Ovary (tissue), 9 donors: ENCODE results near the gene DLX6. TPM values are rescaled to one million over a fixed set of nuclear protein-coding genes. Genes with fewer than 3 reads are reported as not detected.

Experiments used
- DNase-seq, 5 donors: peaks; one replicate each; pipeline ENCODE4 v3.0.0-alpha.2; 2019 to 2020
- H3K27ac ChIP-seq, 2 donors: fragments of 200-600 bp; one replicate each; pipeline versions ENCODE4 v1.5.1 to v1.8.0; 2019 to 2022
- H3K27me3 ChIP-seq: fragments of 200-600 bp; one replicate; pipeline ENCODE4 v1.8.0; 2022
- H3K36me3 ChIP-seq: fragments of 200-600 bp; sonication (generic); one replicate; pipeline ENCODE4 v1.5.1; 2019
- H3K4me1 ChIP-seq: one replicate; pipeline ENCODE4 v1.8.1; 2013; ENCODE audit warnings: mild to moderate bottlenecking, moderate library complexity; ENCODE audit not compliant: insufficient read depth
- H3K4me3 ChIP-seq: fragments of 200-600 bp; sonication (generic); one replicate; pipeline ENCODE4 v1.5.1; 2017
- H3K9me3 ChIP-seq, 2 donors: fragments of 200-600 bp in 1 of 2; sonication (generic) in 1 of 2; one replicate each; pipeline versions ENCODE4 v1.5.1 to v1.8.1; 2013 to 2019; ENCODE audit warnings: mild to moderate bottlenecking in 1 of 2, moderate library complexity in 1 of 2
- CTCF ChIP-seq, 3 donors: fragments of 450-650 bp in 2 of 3; fragments of 200-600 bp in 1 of 3; IDR thresholded peaks; one replicate each; pipeline versions ENCODE4 v1.5.1 to v1.8.0; 2016 to 2022; ENCODE audit warnings: antibody characterized with exemption in 3 of 3, mild to moderate bottlenecking in 1 of 3
- EP300 ChIP-seq: sonication (generic); formaldehyde crosslinking; IDR thresholded peaks from one replicate; pipeline ENCODE4 v1.6.1; 2017; ENCODE audit warnings: antibody characterized with exemption
- POLR2A ChIP-seq: fragments of 450-650 bp; IDR thresholded peaks from one replicate; pipeline ENCODE4 v1.6.1; 2017; ENCODE audit warnings: antibody characterized with exemption, mild to moderate bottlenecking, moderate library complexity
- WGBS, 3 donors: extraction: QIAGEN DNeasy Blood & Tissue Kit in 1 of 3; methylation state at CpG; one replicate each; pipeline versions ENCODE4 v1.1.5 to v1.1.7; 2013 to 2017; 5-methylcytosine and 5-hydroxymethylcytosine counted together
- intact Hi-C, 4 donors: fragments of 100-400 bp; cut with DNase I; formaldehyde crosslinking; loops; one replicate each; pipeline versions ENCODE4 v1.11.0 to v1.15.1; 2022 to 2023
- polyA plus RNA-seq, 2 donors: library from polyadenylated mRNA; stranded (reverse); fragments of 200-250 nt in 1 of 2; fragments of 350-450 nt in 1 of 2; fragmentation: Illumina TruSeq in 1 of 2; extraction: RNeasy Lipid Tissue Mini Kit (QIAGEN cat#74804) in 1 of 2; gene quantifications; one replicate each; pipeline ENCODE4 v1.2.3, GENCODE V29; 2013 to 2014
- total RNA-seq, 7 donors: library from RNA; depleted of rRNA in 2 of 7; stranded (reverse); fragments of >200 nt in 2 of 7; fragmentation: NEBNext Ultra II Directional in 3 of 7; extraction: Animal tissue kit (Norgen Biotek cat#: 25700) in 3 of 7; gene quantifications; one replicate each; pipeline versions ENCODE4 v1.1.0 to v1.2.4, GENCODE V29; 2016 to 2023
- donor health status: DM: no; HTN: no; CAD: no; lungs with moderate emphysema.
- donor health status: DM: no; HTN: no; CAD: no.
- donor health status: Bipolar disorder and iron deficiency.
- donor health status: DM: yes; HTN: yes; CAD: no.
- donor health status: DM: no; HTN: no; CAD: no.
- donor health status: DM: yes; HTN: yes; CAD: no.

DLX6 gene
- total and polyA plus RNA-seq, 9 donors, result 0.10 to 0.95 (median 0.20) TPM; not detected in 2

DNA sequence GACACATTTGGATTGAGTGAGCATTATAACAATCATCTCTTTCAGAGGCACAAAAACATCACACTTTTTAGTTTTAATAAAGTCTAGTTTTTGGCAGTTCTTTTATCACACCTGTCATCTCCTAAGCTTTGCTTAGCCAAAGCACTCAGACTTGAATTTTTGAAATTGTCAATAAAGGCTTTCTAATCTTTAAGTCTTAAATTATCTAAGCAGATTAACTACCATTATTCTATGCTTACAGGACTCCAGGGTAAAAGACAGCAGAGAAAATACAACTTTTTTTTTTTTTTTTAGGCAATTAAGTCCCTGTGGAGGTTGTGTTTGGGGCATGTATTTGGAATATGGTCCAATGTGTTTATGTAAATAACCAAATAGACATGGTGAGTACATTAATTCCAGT, 17.6 kb upstream of the DLX6 start:
- intact Hi-C loops, result no loop called here
- TF ChIP-seq EP300, result no peak
- TF ChIP-seq POLR2A, result no peak
- no peak for TF ChIP-seq CTCF (IDR thresholded peaks at IDR 0.05)
- Histone ChIP-seq H3K9me3 (no peaks in the 10 kb centered on the region), H3K4me3 (no peak overlapping the region), H3K36me3 (no peaks in the 10 kb centered on the region), H3K4me1 (peaks cover 1% of the 10 kb centered on the region), H3K27ac (no peak overlapping the region), H3K27me3 (no peaks in the 10 kb centered on the region)
- no peak for DNase-seq

GRCh38 chr7:96989241-96989858, 16.0 kb upstream of the DLX6 start:
- TF ChIP-seq EP300 (no peak), POLR2A (no peak), CTCF (IDR thresholded peaks at IDR 0.05) (no peak)
- Histone ChIP-seq H3K4me3 (no peak overlapping the region), H3K4me1 (peaks cover 1% of the 10 kb centered on the region), H3K27me3 (peaks cover 4% of the 10 kb centered on the region), H3K27ac (no peak overlapping the region), H3K9me3 (no peaks in the 10 kb centered on the region), H3K36me3 (no peaks in the 10 kb centered on the region)
- no peak for DNase-seq
- WGBS, 3 donors, result 9 to 13% (median 10%) methylated on average over 22 of the region's 22 CpGs
- intact Hi-C loops, result no loop called here

- H3K27ac ChIP-seq, result no peak overlapping the region
- H3K27me3 ChIP-seq, result peaks cover 9% of the 10 kb centered on the region
- WGBS, 3 donors, result 18 to 21% (median 20%) methylated on average over 8 of the region's 8 CpGs
- H3K9me3 ChIP-seq, result no peaks in the 10 kb centered on the region
- H3K4me1 ChIP-seq, result peaks cover 1% of the 10 kb centered on the region
- intact Hi-C loops, result no loop called here
- no peak overlapping the region for H3K4me3 ChIP-seq
- no peak for DNase-seq
- no peaks in the 10 kb centered on the region for H3K36me3 ChIP-seq
- TF ChIP-seq POLR2A (no peak), CTCF (IDR thresholded peaks at IDR 0.05) (no peak), EP300 (no peak)
These were observed 15.5 kb upstream of the DLX6 start for GRCh38 chr7:96989859-96990317.

- DNase-seq, result no peak
- Histone ChIP-seq H3K4me3 (no peak overlapping the region), H3K9me3 (no peaks in the 10 kb centered on the region), H3K36me3 (no peaks in the 10 kb centered on the region), H3K4me1 (peaks cover 1% of the 10 kb centered on the region), H3K27ac (no peak overlapping the region), H3K27me3 (peaks cover 11% of the 10 kb centered on the region)
- intact Hi-C loops, result no loop called here
- 10 to 11% (median 10%) methylated on average over 13 of the region's 13 CpGs for WGBS, 3 donors
- TF ChIP-seq EP300 (no peak), CTCF (IDR thresholded peaks at IDR 0.05) (no peak), POLR2A (no peak)
These were observed 13.7 kb upstream of the DLX6 start for GRCh38 chr7:96991546-96992191.
